GM12865 (cell line): ENCODE data around the gene BRD2.

Experiments used
- DNase-seq: peaks from one replicate; pipeline ENCODE4 v3.0.0; 2010; ENCODE audit warnings: low read depth
- H3K4me3 ChIP-seq: 2 replicates; pipeline ENCODE4 v1.5.1; 2011; ENCODE audit warnings: mild to moderate bottlenecking, low read depth, low read length, control low read depth
- CTCF ChIP-seq: IDR thresholded peaks from 2 replicates; pipeline ENCODE4 v1.5.1; 2011; ENCODE audit warnings: low read length, control low read depth, low read depth, inconsistent platforms; ENCODE audit not compliant: insufficient read depth; ENCODE audit errors: missing control alignments

Gene BRD2

GRCh38 chr6:33029328-33030184 is 61.2 kb downstream of the BRD2 start:
- peak overlapping the region; percentile 54 for H3K4me3 ChIP-seq
- peak; percentile 93 for DNase-seq
- no peak for TF ChIP-seq CTCF

GRCh38 chr6:33030245-33030644 is 61.9 kb downstream of the BRD2 start:
- DNase-seq, result no peak
- H3K4me3 ChIP-seq, result peak overlapping the region; percentile 54
- no peak for TF ChIP-seq CTCF
